Body of pancreas (tissue), 4 donors: ENCODE results near the gene TNIK.

Experiments
- POLR2A ChIP-seq, 3 donors: fragments of 450-650 bp; IDR thresholded peaks; one replicate each; pipeline ENCODE4 v1.6.1; 2016; ENCODE audit warnings: antibody characterized with exemption in 3 of 3, mild to moderate bottlenecking in 2 of 3
- TF ChIP-seq, protein P1 (sequence below), 7 experiments: fragments of 450-650 bp in 4 of 7; fragments of 200-600 bp in 3 of 7; sonication (generic) in 3 of 7; IDR thresholded peaks; one replicate each; pipeline ENCODE4 v1.5.1; 2016 to 2019; ENCODE audit warnings: antibody characterized with exemption in 7 of 7

DNA sequence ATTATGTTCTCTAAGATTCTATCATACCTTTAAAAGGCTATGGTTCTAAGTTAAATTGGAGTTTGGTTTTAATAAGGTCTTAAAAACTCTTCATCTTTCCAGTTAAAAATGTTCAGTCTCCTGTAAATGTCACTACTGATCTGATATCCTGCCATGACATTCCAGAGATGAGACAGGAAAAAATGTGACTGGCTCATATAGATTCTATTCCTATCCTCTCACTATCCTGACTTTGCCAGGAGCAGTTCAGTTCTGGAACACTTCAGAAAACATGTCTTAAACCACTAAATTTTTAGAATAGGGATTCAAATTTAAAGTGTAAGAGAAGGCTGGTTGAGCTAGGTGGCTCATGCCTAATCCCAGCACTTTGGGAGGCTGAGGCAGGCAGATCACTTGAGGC lies 170.9 kb downstream of the TNIK start:
- no peak for TF ChIP-seq POLR2A (IDR thresholded peaks at IDR 0.05)
- TF ChIP-seq, protein P1, sequence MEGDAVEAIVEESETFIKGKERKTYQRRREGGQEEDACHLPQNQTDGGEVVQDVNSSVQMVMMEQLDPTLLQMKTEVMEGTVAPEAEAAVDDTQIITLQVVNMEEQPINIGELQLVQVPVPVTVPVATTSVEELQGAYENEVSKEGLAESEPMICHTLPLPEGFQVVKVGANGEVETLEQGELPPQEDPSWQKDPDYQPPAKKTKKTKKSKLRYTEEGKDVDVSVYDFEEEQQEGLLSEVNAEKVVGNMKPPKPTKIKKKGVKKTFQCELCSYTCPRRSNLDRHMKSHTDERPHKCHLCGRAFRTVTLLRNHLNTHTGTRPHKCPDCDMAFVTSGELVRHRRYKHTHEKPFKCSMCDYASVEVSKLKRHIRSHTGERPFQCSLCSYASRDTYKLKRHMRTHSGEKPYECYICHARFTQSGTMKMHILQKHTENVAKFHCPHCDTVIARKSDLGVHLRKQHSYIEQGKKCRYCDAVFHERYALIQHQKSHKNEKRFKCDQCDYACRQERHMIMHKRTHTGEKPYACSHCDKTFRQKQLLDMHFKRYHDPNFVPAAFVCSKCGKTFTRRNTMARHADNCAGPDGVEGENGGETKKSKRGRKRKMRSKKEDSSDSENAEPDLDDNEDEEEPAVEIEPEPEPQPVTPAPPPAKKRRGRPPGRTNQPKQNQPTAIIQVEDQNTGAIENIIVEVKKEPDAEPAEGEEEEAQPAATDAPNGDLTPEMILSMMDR (IDR thresholded peaks at IDR 0.05) = no peak
